CD4-positive, alpha-beta T cell treated with Interferon alpha-2 for 1 hour (primary cell): Measurements from ENCODE around the gene KCTD1.

ENCODE experiments used
- DNase-seq, 2 donors: peaks; one replicate each; pipeline ENCODE4 v3.0.0-alpha.2; 2020 to 2022

Gene KCTD1

GRCh38 chr18:26422472-26423162 is 125.7 kb downstream of the KCTD1 start:
- DNase-seq, result no peak

GRCh38 chr18:26421931-26422330 is 126.4 kb downstream of the KCTD1 start:
- DNase-seq, result no peak

- DNase-seq, result no peak
These were observed 126.8 kb downstream of the KCTD1 start for GRCh38 chr18:26421503-26421902.

GRCh38 chr18:26419746-26420145 is 128.6 kb downstream of the KCTD1 start:
- no peak for DNase-seq

- no peak for DNase-seq
These were observed 130.1 kb downstream of the KCTD1 start for GRCh38 chr18:26418225-26418624.

- DNase-seq, result no peak
These were observed 131.2 kb downstream of the KCTD1 start for GRCh38 chr18:26417190-26417589.

- DNase-seq, result no peak
These were observed 131.7 kb downstream of the KCTD1 start for GRCh38 chr18:26416652-26417150.

- DNase-seq, result no peak
These were observed 132.7 kb downstream of the KCTD1 start for GRCh38 chr18:26415631-26416030.

GRCh38 chr18:26414901-26415440 is 133.4 kb downstream of the KCTD1 start:
- DNase-seq, result no peak

GRCh38 chr18:26409091-26409490 is 139.3 kb downstream of the KCTD1 start:
- no peak for DNase-seq

- DNase-seq, result no peak
These were observed 140.4 kb downstream of the KCTD1 start for GRCh38 chr18:26407736-26408601.

GRCh38 chr18:26406854-26407517 is 141.4 kb downstream of the KCTD1 start:
- no peak for DNase-seq

- DNase-seq, result no peak
These were observed 142.0 kb downstream of the KCTD1 start for GRCh38 chr18:26406324-26406723.

- no peak for DNase-seq
These were observed 143.1 kb downstream of the KCTD1 start for GRCh38 chr18:26405190-26405801.
